Right forelimb (tissue), 1 donor: ENCODE results near the gene CPB1.

Experiments used
- DNase-seq: peaks from one replicate; pipeline ENCODE4 v3.0.0-alpha.2; 2018

Gene CPB1

GRCh38 chr3:148889828-148890227 lies 62.2 kb downstream of the CPB1 start:
- no peak for DNase-seq

DNA sequence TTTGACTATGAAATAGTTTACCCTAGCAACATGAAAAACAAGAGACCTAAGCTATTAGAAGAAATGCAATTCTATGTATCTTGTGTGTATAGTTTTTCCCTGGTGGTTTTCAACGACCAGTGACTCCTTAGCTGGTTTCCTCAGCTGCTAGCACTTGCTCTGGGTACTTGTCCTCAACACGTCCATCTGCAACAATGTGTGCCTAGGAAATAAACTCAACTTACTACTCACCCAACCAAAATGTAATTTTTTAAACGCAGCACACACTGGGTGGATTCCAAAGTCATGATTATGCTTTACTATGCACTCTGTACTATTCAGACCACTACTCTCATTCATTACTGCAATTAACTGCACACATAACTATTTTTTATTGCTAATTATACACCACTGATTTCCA lies 68.5 kb downstream of the CPB1 start:
- DNase-seq: no peak

DNA sequence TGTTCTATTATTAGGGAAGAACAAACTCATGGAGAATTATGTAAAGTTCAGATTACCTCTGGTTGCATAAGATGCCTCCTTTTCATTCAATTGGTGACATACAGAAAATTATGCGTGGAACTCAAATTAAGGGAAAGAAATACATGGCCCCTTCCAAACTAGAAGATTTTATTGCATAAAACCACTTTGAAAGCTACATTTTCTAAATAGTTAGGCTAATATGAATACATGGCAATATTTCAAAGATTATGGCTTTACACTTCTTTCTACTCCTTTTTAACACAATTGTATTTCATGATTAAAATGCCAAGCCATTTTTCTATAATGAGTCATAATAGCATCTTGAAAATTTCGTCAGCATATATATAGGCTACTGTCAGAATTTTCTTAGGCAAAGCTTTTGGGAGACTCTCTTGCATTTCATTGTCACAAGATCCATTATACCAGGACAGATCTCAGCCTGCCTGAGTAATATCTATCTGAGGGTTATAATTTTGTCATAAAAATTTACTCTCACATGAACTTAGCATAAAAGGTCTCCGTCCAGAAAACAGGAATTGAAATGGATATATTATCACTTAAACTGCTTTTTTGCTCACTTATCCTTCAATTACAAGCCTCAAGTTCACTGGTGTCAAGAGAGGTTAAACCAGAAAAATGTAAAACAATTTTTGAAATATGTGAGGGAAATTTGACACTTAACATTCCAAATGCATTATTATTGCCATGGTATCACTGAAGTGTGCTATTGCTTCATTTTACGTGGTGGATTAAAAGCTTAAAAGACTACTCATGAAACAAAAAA lies 74.6 kb downstream of the CPB1 start:
- DNase-seq: no peak

DNA sequence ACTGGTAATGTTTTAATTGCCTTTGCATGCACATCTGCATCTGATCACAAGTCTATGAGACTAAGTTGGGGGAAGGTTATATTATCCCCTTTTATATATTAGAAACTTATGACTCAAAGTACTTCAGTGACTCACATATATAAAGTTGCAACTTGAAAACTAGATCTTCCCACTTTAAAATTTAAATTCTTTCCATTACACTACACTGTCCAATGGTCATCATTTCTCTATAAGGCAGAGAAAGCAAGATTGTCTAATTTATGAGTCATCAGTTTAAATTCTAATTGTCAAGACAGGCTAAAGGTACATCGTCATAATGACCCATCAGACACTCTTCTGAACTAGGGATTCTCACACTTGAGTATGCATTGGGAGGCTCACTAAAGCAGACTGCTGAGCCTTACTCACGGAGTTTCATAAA lies 75.4 kb downstream of the CPB1 start:
- DNase-seq: no peak

DNA sequence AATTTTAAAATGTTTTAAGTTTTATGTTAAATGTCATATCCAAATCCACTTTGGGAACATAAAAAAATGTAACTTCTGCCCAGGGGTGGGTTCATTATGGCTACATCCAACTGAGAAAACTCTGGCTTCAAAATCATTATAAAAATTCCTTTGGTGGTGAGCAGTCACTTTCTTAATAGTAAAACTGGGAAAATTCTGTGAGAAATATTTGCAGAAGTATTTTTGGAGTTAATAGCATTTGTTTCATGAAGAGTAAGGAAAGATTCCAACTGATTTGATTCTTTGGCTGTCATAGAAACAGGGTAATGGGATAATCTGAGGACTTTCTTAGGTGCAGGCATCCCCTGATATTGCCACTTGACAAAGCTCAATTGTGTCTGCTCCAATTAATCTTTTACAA lies 76.3 kb downstream of the CPB1 start:
- no peak for DNase-seq

- no peak for DNase-seq
These were observed 79.1 kb downstream of the CPB1 start for GRCh38 chr3:148906667-148907066.
